Uterus (tissue), 2 donors: ENCODE data around the gene SETSIP.

Source experiments
- POLR2A ChIP-seq, 2 donors: fragments of 450-650 bp; IDR thresholded peaks; one replicate each; pipeline ENCODE4 v1.6.1; 2016; ENCODE audit warnings: antibody characterized with exemption in 2 of 2, mild to moderate bottlenecking in 1 of 2, moderate library complexity in 1 of 2
- TF ChIP-seq, protein P1 (sequence below), 4 experiments: fragments of 200-600 bp in 2 of 4; fragments of 450-650 bp in 2 of 4; sonication (generic) in 2 of 4; IDR thresholded peaks; one replicate each; pipeline ENCODE4 v1.5.1; 2016 to 2019; ENCODE audit warnings: antibody characterized with exemption in 4 of 4, mild to moderate bottlenecking in 2 of 4, moderate library complexity in 1 of 4

GRCh38 chr1:92075311-92075710 is at the start of gene SETSIP:
- TF ChIP-seq, protein P1, sequence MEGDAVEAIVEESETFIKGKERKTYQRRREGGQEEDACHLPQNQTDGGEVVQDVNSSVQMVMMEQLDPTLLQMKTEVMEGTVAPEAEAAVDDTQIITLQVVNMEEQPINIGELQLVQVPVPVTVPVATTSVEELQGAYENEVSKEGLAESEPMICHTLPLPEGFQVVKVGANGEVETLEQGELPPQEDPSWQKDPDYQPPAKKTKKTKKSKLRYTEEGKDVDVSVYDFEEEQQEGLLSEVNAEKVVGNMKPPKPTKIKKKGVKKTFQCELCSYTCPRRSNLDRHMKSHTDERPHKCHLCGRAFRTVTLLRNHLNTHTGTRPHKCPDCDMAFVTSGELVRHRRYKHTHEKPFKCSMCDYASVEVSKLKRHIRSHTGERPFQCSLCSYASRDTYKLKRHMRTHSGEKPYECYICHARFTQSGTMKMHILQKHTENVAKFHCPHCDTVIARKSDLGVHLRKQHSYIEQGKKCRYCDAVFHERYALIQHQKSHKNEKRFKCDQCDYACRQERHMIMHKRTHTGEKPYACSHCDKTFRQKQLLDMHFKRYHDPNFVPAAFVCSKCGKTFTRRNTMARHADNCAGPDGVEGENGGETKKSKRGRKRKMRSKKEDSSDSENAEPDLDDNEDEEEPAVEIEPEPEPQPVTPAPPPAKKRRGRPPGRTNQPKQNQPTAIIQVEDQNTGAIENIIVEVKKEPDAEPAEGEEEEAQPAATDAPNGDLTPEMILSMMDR (IDR thresholded peaks at IDR 0.05), result no peak
- TF ChIP-seq POLR2A (IDR thresholded peaks at IDR 0.05), result no peak
